Heart left ventricle (tissue), 13 donors: ENCODE measurements around the gene SYNE4.

Source experiments
- CTCF ChIP-seq, 12 donors: fragments of 200-600 bp; sonication (generic) in 4 of 12; IDR thresholded peaks; one replicate each; pipeline versions ENCODE4 v1.5.0 to v1.8.0; 2018 to 2022; ENCODE audit warnings: antibody characterized with exemption in 12 of 12, mild to moderate bottlenecking in 5 of 12
- POLR2A ChIP-seq, 2 donors: fragments of 450-650 bp; IDR thresholded peaks; one replicate each; pipeline ENCODE4 v1.6.1; 2017; ENCODE audit warnings: antibody characterized with exemption in 2 of 2, mild to moderate bottlenecking in 2 of 2, moderate library complexity in 2 of 2
- donor health status: ischemic (EF 13 %, LVEDD 7.1; RV severe dilation, severe dysfunction).
- donor health status: DM: no; HTN: yes; CAD: no.
- donor health status: DM: no; HTN: no; CAD: no.
- donor health status: ischemic (EF 25% LVEDD 6.9; RV normal size, moderate dysfunction).
- donor health status: ischemic (EF 25% LVEDD 5.7; RV mildly dilated, moderate dysfunction).
- donor health status: ischemic (EF 35%, LVEDD 5.7; RV mildly dilated, moderate dysfunction).
- donor health status: nonischemic (EF 11% LVEDD 7.7; RV severe dilation, severe dysfunction).
- donor health status: DM: yes; HTN: yes; CAD: no.
- donor health status: PGD.
- donor health status: ischemic (EF 29% LVEDD 5.4; RV normal size, mild dysfunction).
- donor health status: nonischemic (EF 23%, LVEDD 6.1; RV moderate dilation, normal function).

- TF ChIP-seq CTCF (IDR thresholded peaks at IDR 0.05) (no peak), POLR2A (IDR thresholded peaks at IDR 0.05) (no peak)
These were observed 1.8 kb upstream of the SYNE4 start for GRCh38 chr19:36010402-36010801.
